ENCODE data around the gene SPC25.
"Not testable (repeated sequence)": the region's sequence is repeated elsewhere in the genome, so short reads cannot be mapped to it uniquely, and the experiment has no call there.

Gene SPC25

GRCh38 chr2:168890006-168890782 is at the start of gene SPC25:
TSS of gene SPC25 (minus strand) at chr2:168890430. CDS start at chr2:168889519, 911 bp downstream.
- peak; percentile 92 for DNase-seq

GRCh38 chr2:168939918-168940317 is 49.7 kb upstream of the SPC25 start:
- DNase-seq = no peak

- no peak for DNase-seq
These were observed 48.8 kb upstream of the SPC25 start for GRCh38 chr2:168939061-168939460.

GRCh38 chr2:168935810-168936581 is 45.8 kb upstream of the SPC25 start:
- no peak for DNase-seq

GRCh38 chr2:168934826-168935225 is 44.6 kb upstream of the SPC25 start:
- DNase-seq = no peak

GRCh38 chr2:168932174-168932573 is 41.9 kb upstream of the SPC25 start:
- DNase-seq = not testable (repeated sequence)

- DNase-seq = no peak
These were observed 40.0 kb upstream of the SPC25 start for GRCh38 chr2:168930242-168930641.

GRCh38 chr2:168929031-168929430 is 38.8 kb upstream of the SPC25 start:
- DNase-seq = no peak

- DNase-seq = no peak
These were observed 38.0 kb upstream of the SPC25 start for GRCh38 chr2:168928113-168928831.

GRCh38 chr2:168926621-168927386 is 36.6 kb upstream of the SPC25 start:
- no peak for DNase-seq

- no peak for DNase-seq
These were observed 30.4 kb upstream of the SPC25 start for GRCh38 chr2:168920504-168921157.

- DNase-seq = no peak
These were observed 26.1 kb upstream of the SPC25 start for GRCh38 chr2:168916331-168916675.

- no peak for DNase-seq
These were observed 25.5 kb upstream of the SPC25 start for GRCh38 chr2:168915441-168916330.

GRCh38 chr2:168913495-168913894 is 23.3 kb upstream of the SPC25 start:
- DNase-seq = no peak

GRCh38 chr2:168912901-168913369 is 22.7 kb upstream of the SPC25 start:
- DNase-seq = peak; percentile 68

GRCh38 chr2:168912466-168912865 is 22.2 kb upstream of the SPC25 start:
- no peak for DNase-seq

- DNase-seq = no peak
These were observed 20.1 kb upstream of the SPC25 start for GRCh38 chr2:168910330-168910729.

GRCh38 chr2:168907940-168908662 is 17.9 kb upstream of the SPC25 start:
- DNase-seq = no peak

GRCh38 chr2:168904358-168904757 is 14.1 kb upstream of the SPC25 start:
- no peak for DNase-seq

- DNase-seq = no peak
These were observed 13.7 kb upstream of the SPC25 start for GRCh38 chr2:168903888-168904287.

All from right forelimb (tissue), 1 donor.